ENCODE results near the gene KLHDC7B.
A peak's percentile ranks its signal among the peaks of the same experiment; 100 is the strongest.

Gene KLHDC7B

GRCh38 chr22:50526108-50526833 lies 19.4 kb upstream of the KLHDC7B start:
- no peak for TF ChIP-seq CTCF (conservative IDR thresholded peaks at IDR 0.05; ENCODE audit: control insufficient read depth, insufficient read depth, low read depth, low read length)
- H3K4me3 ChIP-seq (ENCODE audit: control insufficient read depth, low read depth, low read length) = peak overlapping the region; percentile 48
- DNase-seq (ENCODE audit: low read depth) = peak; percentile 59

GRCh38 chr22:50526834-50527801 lies 18.6 kb upstream of the KLHDC7B start:
- TF ChIP-seq CTCF (conservative IDR thresholded peaks at IDR 0.05; ENCODE audit: control insufficient read depth, insufficient read depth, low read depth, low read length) = no peak
- peak; percentile 50 for DNase-seq (ENCODE audit: low read depth)
- H3K4me3 ChIP-seq (ENCODE audit: control insufficient read depth, low read depth, low read length) = peak overlapping the region; percentile 48

- no peak for DNase-seq (ENCODE audit: low read depth)
- no peak for TF ChIP-seq CTCF (conservative IDR thresholded peaks at IDR 0.05; ENCODE audit: control insufficient read depth, insufficient read depth, low read depth, low read length)
- H3K4me3 ChIP-seq (ENCODE audit: control insufficient read depth, low read depth, low read length) = no peak overlapping the region
Measured at GRCh38 chr22:50527921-50528681, 17.6 kb upstream of the KLHDC7B start.

DNA sequence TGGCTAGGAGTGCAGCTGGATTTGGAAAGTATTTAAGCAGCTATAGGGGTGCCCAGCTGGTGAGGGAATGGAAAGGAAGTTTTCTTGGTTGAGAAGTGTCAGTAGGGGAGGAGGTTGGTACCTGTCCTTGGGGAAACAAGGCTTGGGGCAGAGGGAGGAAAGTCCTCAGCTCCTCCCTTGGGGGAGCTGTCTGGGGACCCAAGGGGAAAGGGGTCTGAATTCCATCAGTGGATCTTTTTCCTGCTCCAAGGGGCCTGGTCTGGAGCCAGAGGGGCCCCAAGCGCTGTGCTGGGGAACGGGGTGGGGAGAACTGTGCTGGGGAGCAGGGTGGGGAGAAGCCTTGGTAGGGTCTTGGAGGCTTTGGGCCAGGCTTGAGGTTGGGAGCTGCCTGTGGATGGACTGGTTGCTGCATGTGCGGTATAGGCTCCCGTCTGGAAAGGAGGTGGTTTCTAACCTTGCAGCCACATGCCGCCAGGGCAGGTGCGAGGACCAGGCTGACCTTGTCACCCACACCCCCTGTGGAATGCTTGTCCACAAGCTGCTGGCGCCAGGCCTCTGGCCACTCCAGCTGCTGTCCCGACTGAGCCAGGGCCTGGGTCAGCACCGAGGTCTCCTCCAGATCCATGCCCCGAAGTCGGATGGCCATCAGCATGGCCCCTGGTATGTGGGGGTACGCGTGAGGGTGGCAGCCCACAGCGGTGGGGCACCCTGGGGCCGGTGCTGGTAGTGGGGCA lies 16.9 kb upstream of the KLHDC7B start:
- DNase-seq (ENCODE audit: low read depth) = no peak
- TF ChIP-seq CTCF (conservative IDR thresholded peaks at IDR 0.05; ENCODE audit: control insufficient read depth, insufficient read depth, low read depth, low read length) = no peak
- peak overlapping the region; percentile 52 for H3K4me3 ChIP-seq (ENCODE audit: control insufficient read depth, low read depth, low read length)

DNA sequence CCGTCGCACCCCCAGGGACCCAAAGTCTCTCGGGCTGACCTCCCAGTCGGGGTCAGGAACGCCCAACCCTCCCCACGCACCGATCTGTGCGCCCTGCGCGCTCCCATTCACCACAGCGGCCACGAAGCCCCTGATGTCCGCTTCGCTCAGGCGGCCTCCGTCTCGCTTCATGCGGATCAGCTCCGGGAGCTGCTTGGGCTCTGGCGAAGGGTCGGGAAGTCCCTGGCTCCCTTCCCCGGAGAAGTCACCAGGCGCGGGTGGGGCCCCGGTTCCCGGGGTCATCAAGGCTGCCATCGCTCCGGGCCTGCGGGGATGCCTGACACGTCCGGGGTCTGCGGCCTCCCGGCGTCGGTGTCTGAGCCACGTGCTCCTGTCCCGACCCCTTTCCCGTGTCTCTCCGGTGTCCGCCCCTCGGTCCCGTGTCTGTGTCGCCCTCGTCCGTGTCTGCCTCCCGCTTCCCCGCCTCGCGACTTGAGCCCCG lies 16.2 kb upstream of the KLHDC7B start:
- peak overlapping the region; percentile 52 for H3K4me3 ChIP-seq (ENCODE audit: control insufficient read depth, low read depth, low read length)

More for the DNA sequence above, 16.2 kb upstream of the KLHDC7B start:
- no peak for TF ChIP-seq CTCF (conservative IDR thresholded peaks at IDR 0.05; ENCODE audit: control insufficient read depth, insufficient read depth, low read depth, low read length)
- DNase-seq (ENCODE audit: low read depth) = no peak
